ENCODE measurements around the gene HIGD1C.

The HIGD1C gene

DNA sequence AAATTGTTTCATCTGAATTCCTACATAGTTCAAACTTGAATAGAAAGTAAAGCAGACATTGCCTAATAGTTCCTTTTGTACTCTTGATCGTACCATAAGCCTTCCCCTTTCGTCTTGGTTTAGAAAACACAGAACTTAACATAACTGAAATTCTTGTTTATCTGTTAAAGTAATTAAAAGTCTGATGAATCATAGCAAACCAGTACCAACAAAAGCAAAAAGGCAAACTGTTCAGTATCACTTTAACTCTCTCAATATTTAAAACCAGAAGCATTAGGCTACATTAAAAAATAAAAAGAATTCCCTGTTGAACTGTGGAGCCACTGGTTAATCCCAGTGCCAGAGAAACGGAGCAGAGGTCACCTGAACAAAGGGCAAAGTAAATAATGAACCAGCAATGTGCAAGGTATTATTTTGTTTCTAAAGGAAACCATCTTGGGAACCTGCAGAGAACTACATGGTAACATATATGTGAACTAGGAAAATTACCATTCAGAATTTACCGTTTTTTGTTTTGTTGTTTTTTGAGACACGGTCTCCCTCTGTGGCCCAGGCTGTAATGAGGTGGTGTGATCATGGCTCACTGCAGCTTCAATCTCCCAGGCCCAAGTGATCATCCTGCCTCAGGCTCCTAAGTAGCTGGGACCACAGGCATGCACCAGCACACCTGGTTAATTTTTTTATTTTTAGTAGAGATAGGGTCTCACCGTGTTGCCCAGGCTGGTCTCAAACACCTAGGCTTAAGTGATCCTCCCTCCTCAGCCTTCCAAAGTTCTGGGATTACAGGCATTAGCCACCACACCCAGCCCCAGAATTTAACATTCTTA is 17.1 kb upstream of the HIGD1C start:
- TF ChIP-seq, protein P1, sequence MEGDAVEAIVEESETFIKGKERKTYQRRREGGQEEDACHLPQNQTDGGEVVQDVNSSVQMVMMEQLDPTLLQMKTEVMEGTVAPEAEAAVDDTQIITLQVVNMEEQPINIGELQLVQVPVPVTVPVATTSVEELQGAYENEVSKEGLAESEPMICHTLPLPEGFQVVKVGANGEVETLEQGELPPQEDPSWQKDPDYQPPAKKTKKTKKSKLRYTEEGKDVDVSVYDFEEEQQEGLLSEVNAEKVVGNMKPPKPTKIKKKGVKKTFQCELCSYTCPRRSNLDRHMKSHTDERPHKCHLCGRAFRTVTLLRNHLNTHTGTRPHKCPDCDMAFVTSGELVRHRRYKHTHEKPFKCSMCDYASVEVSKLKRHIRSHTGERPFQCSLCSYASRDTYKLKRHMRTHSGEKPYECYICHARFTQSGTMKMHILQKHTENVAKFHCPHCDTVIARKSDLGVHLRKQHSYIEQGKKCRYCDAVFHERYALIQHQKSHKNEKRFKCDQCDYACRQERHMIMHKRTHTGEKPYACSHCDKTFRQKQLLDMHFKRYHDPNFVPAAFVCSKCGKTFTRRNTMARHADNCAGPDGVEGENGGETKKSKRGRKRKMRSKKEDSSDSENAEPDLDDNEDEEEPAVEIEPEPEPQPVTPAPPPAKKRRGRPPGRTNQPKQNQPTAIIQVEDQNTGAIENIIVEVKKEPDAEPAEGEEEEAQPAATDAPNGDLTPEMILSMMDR (IDR thresholded peaks at IDR 0.05; ENCODE audit: insufficient read depth, low read length, poor library complexity, severe bottlenecking), result no peak
- Histone ChIP-seq H3K4me3 (replicated peaks; ENCODE audit: low read depth, low read length) (no peak overlapping the region), H3K27me3 (replicated peaks; ENCODE audit: control insufficient read depth, insufficient read depth, low read length) (no peaks in the 10 kb centered on the region), H3K36me3 (ENCODE audit: control insufficient read depth, insufficient read depth, low read length) (no peaks in the 10 kb centered on the region; the same call in 1 of the 2 replicates)
- no peak for DNase-seq (ENCODE audit: extremely low read depth, insufficient read length)

DNA sequence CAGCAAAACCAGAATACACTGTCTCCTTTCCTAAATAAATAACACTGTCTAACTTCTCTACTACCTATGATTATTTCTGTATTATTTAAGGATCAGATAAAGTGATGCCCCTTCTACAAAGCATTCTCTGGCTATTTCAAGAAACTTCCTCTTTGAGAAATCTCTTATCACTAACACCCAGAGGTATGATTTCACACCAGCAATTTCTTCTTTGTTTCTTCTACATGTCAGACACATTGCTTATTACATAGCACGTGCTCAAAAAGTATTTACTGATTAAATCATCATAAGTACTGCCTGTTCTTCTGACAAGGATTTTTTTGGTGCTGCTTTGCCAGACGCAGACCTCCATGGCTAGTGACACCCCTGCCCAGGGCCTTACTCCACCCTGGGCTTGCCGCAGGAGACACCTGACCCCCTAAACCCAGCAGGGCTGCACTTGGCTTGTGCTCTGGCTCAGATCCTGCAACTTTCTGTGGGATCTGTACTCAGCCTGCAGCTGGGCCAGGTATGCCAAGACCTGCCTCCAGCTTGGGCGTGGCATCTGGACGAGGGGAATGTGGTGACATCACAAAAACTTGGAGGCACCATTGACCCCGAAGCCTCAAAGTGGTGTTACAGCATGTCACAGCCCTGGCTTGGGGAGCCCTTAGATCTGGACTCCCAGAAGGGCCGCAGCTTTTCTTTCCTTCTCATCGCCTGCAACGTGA is 15.4 kb upstream of the HIGD1C start:
- H3K36me3 ChIP-seq (ENCODE audit: control insufficient read depth, insufficient read depth, low read length), result no peaks in the 10 kb centered on the region
- no peak overlapping the region for H3K4me3 ChIP-seq (replicated peaks; ENCODE audit: low read depth, low read length)
- no peaks in the 10 kb centered on the region for H3K27me3 ChIP-seq (replicated peaks; ENCODE audit: control insufficient read depth, insufficient read depth, low read length)
- no peak for DNase-seq (ENCODE audit: extremely low read depth, insufficient read length)
- TF ChIP-seq, protein P1 (IDR thresholded peaks at IDR 0.05; ENCODE audit: insufficient read depth, low read length, poor library complexity, severe bottlenecking), result no peak

DNA sequence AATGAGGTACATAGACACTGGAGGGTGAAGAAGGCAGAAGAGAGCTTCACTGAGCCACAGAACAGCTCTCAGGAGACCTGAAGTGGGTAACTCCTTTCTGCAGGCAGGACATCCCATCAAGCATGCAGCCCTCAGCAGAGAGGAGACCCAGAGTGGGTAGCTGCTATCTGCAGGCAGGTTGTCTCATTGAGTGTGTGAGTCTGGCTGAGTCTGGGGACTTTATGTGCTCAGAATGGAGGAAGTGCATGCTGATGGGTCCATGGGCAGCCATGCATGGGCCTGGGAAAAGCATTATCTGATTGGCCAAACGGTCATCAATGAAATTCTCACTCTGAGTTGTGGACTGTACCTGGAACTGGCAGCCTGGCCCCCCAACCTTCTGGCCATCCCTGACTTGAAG is 14.7 kb upstream of the HIGD1C start:
- DNase-seq (ENCODE audit: extremely low read depth, insufficient read length), result no peak
- TF ChIP-seq, protein P1 (IDR thresholded peaks at IDR 0.05; ENCODE audit: insufficient read depth, low read length, poor library complexity, severe bottlenecking), result no peak
- H3K4me3 ChIP-seq (replicated peaks; ENCODE audit: low read depth, low read length), result no peak overlapping the region
- no peaks in the 10 kb centered on the region; the same call in 1 of the 2 replicates for H3K27me3 ChIP-seq (replicated peaks; ENCODE audit: control insufficient read depth, insufficient read depth, low read length)
- no peaks in the 10 kb centered on the region for H3K36me3 ChIP-seq (ENCODE audit: control insufficient read depth, insufficient read depth, low read length)

DNA sequence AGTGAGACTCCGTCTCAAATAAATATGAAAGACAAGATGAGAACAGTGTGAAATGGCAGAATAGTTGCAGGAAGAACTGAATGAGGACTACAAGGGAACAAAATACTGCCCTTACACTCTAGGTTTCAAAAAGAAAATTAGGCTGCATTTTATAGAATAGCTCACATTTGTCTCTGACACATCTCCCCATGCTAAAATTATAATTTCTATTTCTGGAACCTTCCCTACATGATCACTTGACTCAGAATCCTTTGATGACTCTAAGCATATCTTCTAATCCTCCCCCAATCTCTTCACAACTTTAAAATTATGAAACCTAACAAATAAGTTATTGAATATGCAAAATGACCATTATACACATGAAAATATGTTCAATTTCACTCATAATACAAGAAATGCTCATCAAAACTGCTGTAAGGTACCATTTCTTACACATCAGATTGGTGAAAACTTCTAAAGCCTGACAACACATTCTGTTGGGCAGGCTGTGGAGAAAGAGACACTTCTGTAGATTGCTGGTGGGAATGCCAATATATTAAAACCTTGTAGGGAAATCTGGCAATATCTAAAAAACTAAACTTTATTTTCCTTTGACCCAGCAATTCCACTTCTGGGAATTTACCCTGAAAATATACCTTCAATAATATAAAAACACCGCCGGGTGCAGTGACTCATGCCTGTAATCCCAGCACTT is 4.3 kb upstream of the HIGD1C start:
- Histone ChIP-seq H3K4me3 (replicated peaks; ENCODE audit: low read depth, low read length) (no peak overlapping the region), H3K36me3 (ENCODE audit: control insufficient read depth, insufficient read depth, low read length) (no peaks in the 10 kb centered on the region), H3K27me3 (replicated peaks; ENCODE audit: control insufficient read depth, insufficient read depth, low read length) (no peaks in the 10 kb centered on the region)
- DNase-seq (ENCODE audit: extremely low read depth, insufficient read length), result no peak
- TF ChIP-seq, protein P1 (IDR thresholded peaks at IDR 0.05; ENCODE audit: insufficient read depth, low read length, poor library complexity, severe bottlenecking), result no peak

DNA sequence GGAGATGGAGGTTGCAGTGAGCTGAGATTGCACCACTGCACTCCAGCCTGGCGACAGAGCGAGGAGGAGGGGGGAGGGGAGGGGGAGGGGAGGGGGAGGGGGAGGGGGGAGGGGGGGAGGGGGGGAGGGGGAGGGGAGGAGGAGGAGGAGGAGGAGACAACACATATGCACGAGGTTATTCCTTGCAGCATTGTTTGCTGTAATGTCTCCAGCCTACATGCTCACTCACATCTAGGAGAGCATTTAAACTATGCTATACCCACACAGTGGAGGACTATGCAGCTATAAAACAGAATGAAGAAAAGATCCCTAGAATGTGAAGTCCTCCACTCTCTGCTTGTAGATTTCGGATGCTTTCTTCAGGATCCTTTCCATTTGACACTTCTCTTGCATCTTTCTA is 3.5 kb upstream of the HIGD1C start:
- no peak overlapping the region for H3K4me3 ChIP-seq (replicated peaks; ENCODE audit: low read depth, low read length)
- DNase-seq (ENCODE audit: extremely low read depth, insufficient read length), result no peak
- TF ChIP-seq, protein P1 (IDR thresholded peaks at IDR 0.05; ENCODE audit: insufficient read depth, low read length, poor library complexity, severe bottlenecking), result no peak
- H3K36me3 ChIP-seq (ENCODE audit: control insufficient read depth, insufficient read depth, low read length), result no peaks in the 10 kb centered on the region
- no peaks in the 10 kb centered on the region for H3K27me3 ChIP-seq (replicated peaks; ENCODE audit: control insufficient read depth, insufficient read depth, low read length)
